HG02885 (cell line): ENCODE results near the gene MAP3K3.
A peak's percentile ranks its signal among the peaks of the same experiment; 100 is the strongest.

ENCODE experiments used
- ATAC-seq: cut with Tn5 transposase; IDR thresholded peaks from one replicate; pipeline ENCODE4 v1.9.1; 2021; ENCODE audit warnings: mild to moderate bottlenecking; ENCODE audit not compliant: unreplicated experiment, poor library complexity

MAP3K3 gene

GRCh38 chr17:63621684-63622573, at the start of gene MAP3K3:
MAP3K3 (plus strand) TSS chr17:63622417; CDS start chr17:63622760, 343 bp downstream.
- peak; percentile 86 for ATAC-seq

DNA sequence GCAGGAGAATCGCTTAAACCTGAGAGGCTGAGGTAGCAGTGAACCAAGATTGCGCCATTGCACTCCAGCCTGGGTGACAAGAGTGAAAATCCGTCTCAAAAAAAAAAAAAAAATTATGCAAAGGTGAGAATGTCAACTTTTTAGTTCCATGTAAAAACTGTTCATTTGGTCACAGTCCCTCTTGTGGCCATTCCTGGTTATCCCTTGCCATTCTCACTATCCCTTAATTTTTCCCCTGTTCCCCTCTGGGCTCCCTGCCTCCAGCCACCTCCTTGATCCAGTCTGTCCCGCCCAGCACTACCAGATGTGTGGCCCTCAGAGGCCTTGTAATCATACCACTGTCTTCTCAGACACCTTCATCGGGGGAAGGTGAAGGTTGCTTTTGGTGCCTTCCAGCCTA, 48.6 kb upstream of the MAP3K3 start:
- ATAC-seq, result no peak

GRCh38 chr17:63578027-63578768, 44.0 kb upstream of the MAP3K3 start:
- ATAC-seq, result no peak

GRCh38 chr17:63578769-63579111, 43.5 kb upstream of the MAP3K3 start:
- ATAC-seq, result no peak

GRCh38 chr17:63579633-63580032, 42.6 kb upstream of the MAP3K3 start:
- no peak for ATAC-seq

DNA sequence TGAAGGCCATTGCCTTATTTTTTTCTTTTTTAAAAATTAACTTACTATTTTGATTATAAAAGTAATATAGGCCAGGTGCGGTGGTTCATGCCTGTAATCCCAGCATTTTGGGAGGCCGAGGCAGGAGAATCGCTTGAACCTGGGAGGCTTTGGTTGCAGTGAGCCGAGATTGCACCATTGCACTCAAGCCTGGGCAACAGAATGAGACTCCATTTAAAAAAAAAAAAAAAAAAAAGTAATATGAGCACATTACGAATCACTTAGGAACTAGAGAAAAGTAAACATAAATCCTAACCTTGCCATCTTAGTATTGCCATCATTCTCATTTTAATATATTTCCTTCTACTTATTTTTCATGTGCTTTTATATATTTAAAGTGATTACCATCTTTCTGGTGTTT, 34.4 kb upstream of the MAP3K3 start:
- no peak for ATAC-seq

GRCh38 chr17:63588797-63589196, 33.4 kb upstream of the MAP3K3 start:
- no peak for ATAC-seq

GRCh38 chr17:63589646-63590045, 32.6 kb upstream of the MAP3K3 start:
- no peak for ATAC-seq

GRCh38 chr17:63592797-63593196, 29.4 kb upstream of the MAP3K3 start:
- ATAC-seq, result no peak

DNA sequence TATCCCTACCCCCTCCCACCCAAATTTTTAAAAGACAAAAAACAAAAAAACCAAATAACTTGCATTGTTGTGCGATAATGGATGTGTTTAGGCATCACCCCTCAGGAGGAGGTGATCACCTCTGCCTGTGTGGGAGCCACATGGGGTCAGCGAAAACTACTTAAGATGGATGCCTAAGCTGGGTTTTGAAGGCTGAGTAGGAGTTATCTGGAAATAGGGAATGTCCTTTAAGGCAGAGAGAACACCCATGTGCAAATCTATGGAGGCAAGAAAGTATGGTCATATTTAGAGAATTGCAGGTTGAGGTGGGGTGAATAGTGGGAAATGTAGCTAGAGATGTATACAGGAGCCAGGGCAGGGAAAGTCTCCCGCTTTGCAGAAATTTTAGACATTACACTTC, 27.1 kb upstream of the MAP3K3 start:
- ATAC-seq, result no peak

DNA sequence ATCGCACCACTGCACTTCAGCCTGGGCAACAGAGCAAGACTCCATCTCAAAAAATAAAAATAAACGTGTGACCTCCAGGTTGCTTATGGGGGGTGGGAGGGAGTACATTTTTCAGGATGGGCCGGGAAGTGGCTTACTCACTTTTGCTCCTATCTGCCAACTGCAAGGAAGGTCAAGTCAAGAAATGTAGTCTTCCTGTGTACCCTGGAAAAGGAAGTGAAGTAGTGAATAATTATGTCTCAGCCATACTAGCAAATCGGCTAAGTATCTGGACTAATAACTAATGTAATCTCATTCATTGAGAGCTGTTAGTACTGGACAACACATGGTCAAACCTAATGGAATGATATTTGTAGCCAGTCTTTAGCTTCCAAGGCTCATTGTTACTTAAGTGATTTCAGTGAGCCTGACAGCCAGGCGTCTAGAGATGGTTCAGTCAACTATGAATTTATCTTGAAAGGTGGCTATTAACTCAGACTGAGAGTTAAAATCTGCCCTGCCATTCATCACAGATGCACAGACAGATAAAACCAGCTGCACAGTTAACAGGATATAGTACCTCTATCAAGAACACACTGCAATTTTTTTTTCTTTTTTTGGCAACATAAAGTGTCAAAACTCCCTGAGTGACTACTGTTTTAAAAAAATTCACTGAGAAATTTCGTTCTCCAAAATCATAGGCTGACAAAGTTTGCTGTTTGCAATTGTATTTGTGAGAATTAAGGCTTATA, 25.2 kb upstream of the MAP3K3 start:
- no peak for ATAC-seq

DNA sequence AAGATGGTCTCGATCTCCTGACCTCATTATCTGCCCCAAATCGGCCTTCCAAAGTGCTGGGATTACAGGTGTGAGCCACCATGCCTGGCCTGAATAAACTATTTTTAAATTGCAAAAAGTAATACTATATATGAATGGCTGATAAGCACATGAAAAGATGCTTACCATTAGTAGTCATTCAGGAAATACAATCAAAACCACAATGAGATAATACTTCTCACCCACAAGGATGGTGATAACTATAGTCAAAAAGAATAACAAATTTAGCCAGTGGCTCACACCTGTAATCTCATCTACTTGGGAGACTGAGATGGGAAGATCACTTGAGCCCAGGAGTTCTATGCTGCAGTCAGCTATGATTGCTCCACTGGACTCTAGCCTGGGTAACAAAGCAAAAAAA, 23.9 kb upstream of the MAP3K3 start:
- no peak for ATAC-seq

DNA sequence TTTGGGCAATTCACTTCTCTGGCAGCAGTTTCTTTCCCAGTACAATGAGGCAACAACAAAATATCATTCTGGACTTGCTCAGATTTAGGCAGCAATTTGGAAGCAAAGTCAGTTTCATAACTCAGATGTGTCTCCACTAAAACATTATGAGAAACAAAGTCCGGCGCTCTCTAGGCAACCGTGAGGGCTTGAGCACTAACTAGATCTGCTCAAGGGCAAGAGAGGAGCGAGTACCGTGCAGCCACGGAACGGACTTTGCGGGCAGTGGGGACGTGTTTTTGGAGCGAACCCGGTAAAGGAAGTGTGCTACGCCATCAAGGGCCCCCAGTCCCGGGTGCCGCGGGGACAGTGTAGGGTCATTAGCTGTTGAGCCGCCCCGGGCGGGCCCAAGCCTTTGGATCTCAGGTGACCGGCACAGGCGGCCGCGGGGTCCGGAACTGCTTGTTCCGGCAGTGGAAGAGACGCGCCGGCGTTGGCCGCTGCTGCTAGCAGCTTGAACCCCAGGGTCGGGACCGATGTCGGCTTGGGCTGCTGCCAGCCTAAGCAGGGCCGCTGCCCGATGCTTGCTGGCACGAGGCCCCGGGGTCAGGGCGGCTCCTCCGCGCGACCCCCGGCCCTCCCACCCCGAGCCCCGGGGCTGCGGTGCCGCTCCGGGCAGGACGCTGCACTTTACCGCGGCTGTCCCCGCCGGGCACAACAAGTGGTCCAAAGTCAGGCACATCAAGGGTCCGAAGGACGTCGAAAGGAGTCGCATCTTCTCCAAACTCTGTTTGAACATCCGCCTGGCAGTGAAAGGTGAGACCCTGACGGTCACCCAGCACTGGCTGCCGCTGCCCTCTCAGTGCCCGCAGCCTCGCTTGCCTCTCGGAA, 21.4 kb upstream of the MAP3K3 start, which contains the start of gene TACO1:
TSS of gene TACO1 (plus strand) at position 327 of the 870 bp plus-strand sequence. CDS start at position 516, 189 bp downstream.
- peak; percentile 90 for ATAC-seq

DNA sequence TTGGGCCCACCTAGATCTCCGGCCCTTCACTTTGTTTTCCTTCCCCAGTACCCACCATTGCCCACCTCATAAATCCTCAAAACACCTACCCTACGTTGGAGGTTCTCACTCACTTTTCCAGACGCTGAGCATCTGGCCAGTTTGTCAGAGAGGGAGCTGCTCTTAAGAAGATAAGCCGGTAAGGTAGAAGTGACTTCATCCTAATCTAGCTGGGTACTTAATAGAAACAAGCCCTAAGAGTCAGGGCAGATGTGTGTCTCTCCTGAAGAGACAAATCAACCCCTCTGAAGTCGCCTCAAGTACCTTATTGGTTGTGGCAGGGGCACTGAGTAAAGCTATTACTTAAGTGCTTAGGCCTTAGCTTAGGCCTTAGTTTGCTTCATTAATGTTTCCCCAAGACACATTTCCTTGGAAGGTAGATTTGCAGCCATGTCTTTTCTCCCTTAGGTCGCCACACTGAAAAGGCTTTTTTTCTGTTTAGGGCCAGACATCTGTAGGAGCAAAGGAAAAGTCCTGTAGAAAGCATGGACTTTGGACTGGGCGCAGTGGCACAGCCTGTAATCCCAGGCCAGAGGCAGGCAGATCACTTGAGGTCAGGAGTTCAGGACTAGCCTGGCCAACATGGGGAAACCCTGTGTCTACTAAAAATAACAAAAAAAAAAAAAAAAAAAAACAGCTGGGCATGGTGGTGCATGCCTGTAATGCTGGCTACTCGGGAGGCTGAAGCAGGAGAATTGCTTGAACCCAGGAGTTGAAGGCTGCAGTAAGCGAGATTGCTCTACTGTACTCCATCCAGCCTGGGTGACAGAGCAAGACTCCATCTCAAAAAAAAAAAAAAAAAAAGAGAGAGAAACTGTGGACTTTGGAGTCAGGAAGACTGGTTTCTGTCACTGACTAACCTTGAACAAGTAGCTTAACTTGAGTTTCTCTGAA, 20.5 kb upstream of the MAP3K3 start:
- ATAC-seq, result no peak

GRCh38 chr17:63609816-63610573, 12.2 kb upstream of the MAP3K3 start:
- ATAC-seq, result no peak

- no peak for ATAC-seq
Measured at GRCh38 chr17:63610854-63611253, 11.4 kb upstream of the MAP3K3 start.

DNA sequence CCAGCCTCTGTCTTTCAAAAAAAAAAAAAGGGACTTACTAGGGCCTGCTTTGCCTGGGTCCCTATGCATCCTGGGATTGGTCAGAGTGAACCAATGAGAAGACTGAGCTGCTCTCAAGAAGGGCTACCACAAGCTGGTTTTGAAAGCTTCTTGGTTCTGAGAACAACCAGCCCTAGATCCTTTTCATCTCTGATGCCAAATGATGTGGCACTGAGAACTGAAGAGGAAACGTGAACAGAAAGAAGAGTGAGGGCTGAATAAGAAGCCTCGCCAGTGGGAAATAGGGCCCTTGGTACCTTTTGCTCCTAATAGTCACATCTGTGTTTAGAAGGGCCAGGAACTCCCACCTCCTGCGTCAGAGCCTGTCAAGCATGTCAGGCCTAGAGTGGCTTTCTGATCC, 10.9 kb upstream of the MAP3K3 start:
- ATAC-seq, result no peak

GRCh38 chr17:63613663-63614062, 8.6 kb upstream of the MAP3K3 start:
- no peak for ATAC-seq
